GM12875 (cell line): Measurements from ENCODE around the gene ZC3HAV1L.

Experiments used
- H3K4me3 ChIP-seq: one replicate; pipeline ENCODE4 v1.5.1; 2011; ENCODE audit warnings: low read depth, low read length, control low read depth
- CTCF ChIP-seq: IDR thresholded peaks from 2 replicates; pipeline ENCODE4 v1.5.1; 2011; ENCODE audit warnings: low read depth, mild to moderate bottlenecking, control low read depth, inconsistent platforms, low read length, moderate library complexity, borderline replicate concordance; ENCODE audit not compliant: insufficient read depth

ZC3HAV1L gene

GRCh38 chr7:139016931-139017511, 18.8 kb downstream of the ZC3HAV1L start:
- H3K4me3 ChIP-seq: no peak overlapping the region
- TF ChIP-seq CTCF: peak; percentile 64; the same call in 1 of the 2 replicates

GRCh38 chr7:139011373-139011772, 24.5 kb downstream of the ZC3HAV1L start:
- H3K4me3 ChIP-seq: no peak overlapping the region
- TF ChIP-seq CTCF: no peak

- H3K4me3 ChIP-seq: no peak overlapping the region
Observed at GRCh38 chr7:139004321-139005090, 31.3 kb downstream of the ZC3HAV1L start.

GRCh38 chr7:138999414-138999813, 36.4 kb downstream of the ZC3HAV1L start:
- H3K4me3 ChIP-seq: no peak overlapping the region
- no peak for TF ChIP-seq CTCF

More at GRCh38 chr7:139004321-139005090, 31.3 kb downstream of the ZC3HAV1L start:
- no peak for TF ChIP-seq CTCF

GRCh38 chr7:138992052-138992531, 43.8 kb downstream of the ZC3HAV1L start:
- H3K4me3 ChIP-seq: no peak overlapping the region

GRCh38 chr7:138987686-138988085, 48.2 kb downstream of the ZC3HAV1L start:
- no peak for TF ChIP-seq CTCF
- H3K4me3 ChIP-seq: no peak overlapping the region

More at GRCh38 chr7:138992052-138992531, 43.8 kb downstream of the ZC3HAV1L start:
- TF ChIP-seq CTCF: no peak
